ENCODE results near the gene DPT.

DNA sequence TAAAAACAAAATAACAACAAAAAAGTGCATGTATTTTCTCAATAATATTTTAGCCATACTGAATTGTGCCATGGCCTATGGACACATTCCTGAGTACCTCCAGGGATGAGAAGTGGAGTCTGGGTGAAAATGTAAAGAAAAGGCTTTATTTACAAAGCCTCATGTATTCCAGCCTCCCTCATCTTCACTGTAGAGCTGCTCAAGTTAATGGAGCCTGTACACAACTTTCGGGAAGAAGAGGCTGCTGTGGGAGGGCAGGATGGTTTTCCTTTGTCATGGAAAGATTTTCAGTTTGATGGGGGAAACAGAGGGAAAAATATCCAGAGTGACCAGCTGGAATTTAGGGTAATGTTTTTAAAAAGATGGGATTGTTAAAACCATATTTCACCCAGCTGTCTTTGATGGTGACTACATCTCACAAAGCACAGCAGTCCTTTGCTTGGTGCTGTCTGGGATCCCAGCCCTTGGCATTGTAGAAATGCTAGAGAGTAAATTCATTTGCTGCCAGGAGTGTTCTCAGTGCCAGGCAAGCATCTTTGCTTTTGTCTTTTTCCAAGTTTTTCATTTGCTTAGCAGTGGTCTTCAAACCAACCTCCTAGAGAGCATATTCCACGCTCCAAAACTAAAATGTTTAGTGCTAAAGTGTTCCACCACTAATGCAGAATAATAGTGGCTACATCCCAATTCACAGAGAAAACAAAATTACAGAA lies 54.9 kb downstream of the DPT start:
- TF ChIP-seq CTCF (IDR thresholded peaks at IDR 0.05) (no peak), EP300 (IDR thresholded peaks at IDR 0.05) (no peak), POLR2A (IDR thresholded peaks at IDR 0.05; ENCODE audit: low read depth) (no peak), POLR2AphosphoS5 (IDR thresholded peaks at IDR 0.05) (no peak)
